Suprapubic skin (tissue), 4 donors: ENCODE data around the gene ZCWPW2. TPM values are rescaled to one million over a fixed set of nuclear protein-coding genes. Genes with fewer than 3 reads are reported as not detected.

Experiments used
- DNase-seq, 2 donors: peaks; one replicate each; pipeline ENCODE4 v3.0.0-alpha.2; 2019; ENCODE audit warnings: low spot score in 2 of 2
- H3K27ac ChIP-seq: fragments of 200-600 bp; sonication (generic); one replicate; pipeline ENCODE4 v1.5.1; 2019
- H3K27me3 ChIP-seq: fragments of 200-600 bp; sonication (generic); one replicate; pipeline ENCODE4 v1.5.1; 2019
- H3K36me3 ChIP-seq: fragments of 200-600 bp; sonication (generic); one replicate; pipeline ENCODE4 v1.5.1; 2019
- H3K4me1 ChIP-seq: fragments of 200-600 bp; sonication (generic); one replicate; pipeline ENCODE4 v1.5.1; 2019
- H3K4me3 ChIP-seq: fragments of 200-600 bp; sonication (generic); one replicate; pipeline ENCODE4 v1.5.1; 2019; ENCODE audit warnings: mild to moderate bottlenecking
- H3K9me3 ChIP-seq: fragments of 200-600 bp; sonication (generic); one replicate; pipeline ENCODE4 v1.5.1; 2019
- CTCF ChIP-seq, 2 donors: fragments of 200-600 bp in 1 of 2; fragments of 450-650 bp in 1 of 2; sonication (generic) in 1 of 2; IDR thresholded peaks; one replicate each; pipeline ENCODE4 v1.5.1; 2016 to 2019; ENCODE audit warnings: antibody characterized with exemption in 2 of 2, mild to moderate bottlenecking in 1 of 2, moderate library complexity in 1 of 2
- EP300 ChIP-seq: sonication (generic); formaldehyde crosslinking; IDR thresholded peaks from one replicate; pipeline ENCODE4 v1.6.1; 2017; ENCODE audit warnings: antibody characterized with exemption
- POLR2A ChIP-seq, 2 donors: fragments of 450-650 bp; IDR thresholded peaks; one replicate each; pipeline ENCODE4 v1.6.1; 2017; ENCODE audit warnings: antibody characterized with exemption in 2 of 2, mild to moderate bottlenecking in 2 of 2, moderate library complexity in 2 of 2
- POLR2AphosphoS5 ChIP-seq, 3 donors: sonication (generic); formaldehyde crosslinking; IDR thresholded peaks; one replicate each; pipeline ENCODE4 v1.6.1; 2017; ENCODE audit warnings: antibody characterized with exemption in 3 of 3
- WGBS: methylation state at CpG from one replicate; pipeline ENCODE4 v1.1.5; 2018; 5-methylcytosine and 5-hydroxymethylcytosine counted together
- total RNA-seq, 4 donors: library from RNA; depleted of rRNA; stranded (reverse); fragments of >200 nt; gene quantifications; one replicate each; pipeline ENCODE4 v1.1.0, GENCODE V29; 2016

Gene ZCWPW2
- total RNA-seq, 4 donors from 2014 or later: 0.40 to 0.76 (median 0.52) TPM; not detected in 1

GRCh38 chr3:28476764-28477163 lies 128.2 kb downstream of the ZCWPW2 start:
- no peaks in the 10 kb centered on the region for H3K9me3 ChIP-seq
- no peaks in the 10 kb centered on the region for H3K36me3 ChIP-seq
- H3K27me3 ChIP-seq: no peaks in the 10 kb centered on the region
- TF ChIP-seq CTCF (IDR thresholded peaks at IDR 0.05) (no peak), POLR2A (IDR thresholded peaks at IDR 0.05) (no peak)
- WGBS: 77% methylated on average over 5 of the region's 5 CpGs
- no peak overlapping the region for H3K27ac ChIP-seq
- no peaks in the 10 kb centered on the region for H3K4me1 ChIP-seq
- DNase-seq: no peak
- H3K4me3 ChIP-seq: no peak overlapping the region

- Histone ChIP-seq H3K36me3 (no peaks in the 10 kb centered on the region), H3K4me1 (no peaks in the 10 kb centered on the region), H3K4me3 (no peak overlapping the region), H3K9me3 (peaks cover 8% of the 10 kb centered on the region), H3K27me3 (no peaks in the 10 kb centered on the region), H3K27ac (no peak overlapping the region)
- TF ChIP-seq EP300 (no peak), CTCF (IDR thresholded peaks at IDR 0.05) (no peak), POLR2A (IDR thresholded peaks at IDR 0.05) (no peak), POLR2AphosphoS5 (IDR thresholded peaks at IDR 0.05) (no peak)
- no peak for DNase-seq
Measured at GRCh38 chr3:28485164-28485563, 136.6 kb downstream of the ZCWPW2 start.

- no peak overlapping the region for H3K4me3 ChIP-seq
- DNase-seq: no peak
- no peaks in the 10 kb centered on the region for H3K36me3 ChIP-seq
- H3K27ac ChIP-seq: no peak overlapping the region
- TF ChIP-seq POLR2AphosphoS5 (IDR thresholded peaks at IDR 0.05) (no peak), CTCF (IDR thresholded peaks at IDR 0.05) (no peak), EP300 (no peak), POLR2A (IDR thresholded peaks at IDR 0.05) (no peak)
- no peaks in the 10 kb centered on the region for H3K4me1 ChIP-seq
- H3K9me3 ChIP-seq: no peaks in the 10 kb centered on the region
- H3K27me3 ChIP-seq: no peaks in the 10 kb centered on the region
Measured at GRCh38 chr3:28495301-28495700, 146.8 kb downstream of the ZCWPW2 start.

- DNase-seq: no peak
- H3K27ac ChIP-seq: no peak overlapping the region
Measured at GRCh38 chr3:28502397-28502937, 153.9 kb downstream of the ZCWPW2 start.

GRCh38 chr3:28504976-28505375 lies 156.5 kb downstream of the ZCWPW2 start:
- Histone ChIP-seq H3K4me3 (no peak overlapping the region), H3K9me3 (no peaks in the 10 kb centered on the region), H3K27me3 (no peaks in the 10 kb centered on the region), H3K4me1 (no peaks in the 10 kb centered on the region), H3K27ac (no peak overlapping the region), H3K36me3 (no peaks in the 10 kb centered on the region)
- WGBS: 0% methylated on average over 1 of the region's 1 CpG
- no peak for TF ChIP-seq CTCF (IDR thresholded peaks at IDR 0.05)
- DNase-seq: no peak

More at GRCh38 chr3:28502397-28502937, 153.9 kb downstream of the ZCWPW2 start:
- H3K36me3 ChIP-seq: no peaks in the 10 kb centered on the region
- no peaks in the 10 kb centered on the region for H3K9me3 ChIP-seq
- 83% methylated on average over 6 of the region's 6 CpGs for WGBS
- H3K27me3 ChIP-seq: no peaks in the 10 kb centered on the region
- no peak overlapping the region for H3K4me3 ChIP-seq
- no peaks in the 10 kb centered on the region for H3K4me1 ChIP-seq
- TF ChIP-seq EP300: no peak
- TF ChIP-seq POLR2A (IDR thresholded peaks at IDR 0.05): no peak
- TF ChIP-seq POLR2AphosphoS5 (IDR thresholded peaks at IDR 0.05): no peak
- TF ChIP-seq CTCF (IDR thresholded peaks at IDR 0.05): no peak
